ENCODE measurements around the gene VPREB3.
A peak's percentile ranks its signal among the peaks of the same experiment; 100 is the strongest.
"Not testable (repeated sequence)": the region's sequence is repeated elsewhere in the genome, so short reads cannot be mapped to it uniquely, and the experiment has no call there.

VPREB3 gene

GRCh38 chr22:23763954-23764353, 9.7 kb upstream of the VPREB3 start:
- DNase-seq = no peak

DNA sequence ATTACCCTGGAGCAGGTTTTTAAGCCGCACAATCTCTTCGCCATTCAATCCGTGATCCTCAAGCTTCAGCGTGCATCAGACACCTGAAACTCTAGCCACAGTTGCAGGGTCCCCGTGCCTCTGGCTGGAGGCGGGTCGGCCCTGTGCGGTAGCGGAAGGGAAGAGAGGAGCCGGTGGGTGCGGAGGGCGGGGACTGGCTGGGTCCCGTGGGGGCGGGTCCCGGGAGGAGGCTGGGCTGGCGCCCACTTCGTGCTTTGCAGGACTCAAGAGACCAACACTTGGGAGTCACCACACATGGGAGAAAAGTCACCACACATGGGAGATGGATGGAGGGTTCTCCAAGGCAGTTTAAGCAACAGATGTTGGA, 9.3 kb upstream of the VPREB3 start:
- DNase-seq = no peak

DNA sequence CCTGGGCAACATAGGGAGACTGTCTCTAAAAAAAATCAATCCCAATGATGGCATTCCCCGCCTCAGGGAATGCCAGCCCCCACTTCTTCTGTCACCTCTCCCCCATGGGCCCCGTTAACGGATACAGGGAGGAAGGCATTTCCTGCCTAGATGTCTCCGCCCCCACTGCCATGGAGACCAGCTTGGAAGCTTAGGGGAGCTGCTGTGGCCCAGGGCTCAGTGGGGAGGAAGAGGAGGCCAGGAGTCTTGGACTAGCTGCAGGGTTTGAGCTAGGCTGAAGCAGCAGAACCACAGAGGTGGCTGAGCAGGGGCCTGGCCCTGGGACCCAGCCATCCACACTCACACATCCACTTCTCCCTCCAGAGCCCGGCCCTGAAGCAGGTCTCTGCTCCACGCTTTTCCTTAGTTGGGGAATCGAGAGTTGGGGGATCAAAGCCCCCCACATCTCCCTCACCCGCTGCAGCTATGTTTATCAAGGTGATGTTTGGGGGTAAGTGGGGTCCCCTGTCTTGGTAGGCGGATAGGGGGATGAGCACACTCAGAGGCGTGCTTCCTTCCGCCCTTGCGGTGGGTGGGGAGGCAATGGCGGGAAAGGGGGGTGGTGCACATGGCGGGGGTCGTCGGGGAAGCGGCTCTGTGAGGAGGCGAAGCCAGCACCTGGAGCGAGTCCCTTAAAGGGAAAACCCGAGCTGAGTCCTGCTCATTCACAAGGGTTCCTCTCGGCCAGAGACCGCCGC, 8.8 kb upstream of the VPREB3 start, which contains the start of gene C22orf15:
C22orf15 (plus strand) TSS at position 149 of the 737 bp plus-strand sequence; CDS start at position 466, 317 bp downstream.
- peak; percentile 79 for DNase-seq

GRCh38 chr22:23760056-23760455, 5.8 kb upstream of the VPREB3 start:
- DNase-seq = no peak

DNA sequence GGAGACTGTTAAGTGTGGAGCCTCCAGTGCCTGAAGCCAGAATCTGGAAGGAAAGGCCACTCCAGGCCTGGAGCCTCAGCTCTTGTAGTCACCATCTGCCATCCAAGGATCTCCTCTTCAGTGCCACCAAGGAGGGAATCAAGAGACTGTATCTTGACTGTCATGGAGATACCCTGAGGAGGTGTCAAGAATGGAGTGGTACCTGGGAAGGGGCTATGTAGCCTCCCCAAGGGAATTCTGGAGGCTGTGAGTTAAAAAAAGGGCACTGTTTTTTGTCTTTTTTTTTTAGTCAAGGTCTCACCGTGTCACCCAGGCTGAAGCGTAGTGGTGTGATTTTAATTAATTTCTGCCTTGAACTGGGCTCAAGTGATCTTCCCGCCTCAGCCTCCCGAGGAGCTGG, 5.3 kb upstream of the VPREB3 start:
- DNase-seq = no peak

DNA sequence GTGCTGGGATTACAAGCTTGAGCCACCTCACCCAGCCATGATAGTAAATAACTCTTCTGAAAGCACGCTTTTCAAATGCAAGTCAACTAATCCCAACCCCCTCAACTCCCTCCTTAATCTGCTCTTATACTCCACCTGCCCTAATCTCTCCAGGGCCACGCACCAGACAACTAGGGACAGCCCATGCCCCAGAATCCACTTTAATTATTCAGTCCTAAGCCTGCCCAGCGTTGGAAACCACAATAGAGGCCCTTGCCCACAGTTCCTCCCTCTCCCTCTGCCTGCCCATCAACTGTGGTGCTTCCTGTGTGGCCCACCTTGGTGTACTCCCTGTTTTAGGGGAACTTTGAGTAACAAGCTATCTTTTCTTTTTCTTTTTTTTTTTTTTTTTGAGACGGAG, 2.7 kb upstream of the VPREB3 start:
- DNase-seq = no peak

- no peak for DNase-seq
Observed at GRCh38 chr22:23755711-23756110, 1.5 kb upstream of the VPREB3 start.

- no peak for DNase-seq
Observed at GRCh38 chr22:23754980-23755636, 883 bp upstream of the VPREB3 start.

DNA sequence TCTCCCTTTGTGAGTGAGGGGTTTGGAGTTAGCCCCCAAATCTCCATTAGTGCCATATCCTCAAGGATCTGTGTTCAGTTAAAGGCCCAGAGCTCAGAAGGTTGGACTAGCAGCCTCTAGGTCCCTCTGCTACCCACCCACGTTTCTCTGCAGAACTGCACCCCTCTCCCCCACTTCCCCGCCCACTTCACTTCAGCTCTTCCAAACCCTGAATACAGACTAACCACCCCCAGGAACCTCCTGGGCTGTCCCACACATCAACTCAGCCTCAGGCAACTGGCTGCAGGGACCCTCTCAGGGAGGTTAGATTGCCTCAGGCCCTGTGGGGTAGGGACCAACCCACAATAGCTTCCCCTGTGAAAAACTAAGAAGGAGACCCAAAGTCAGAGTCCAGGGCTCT, 840 bp downstream of the VPREB3 start:
- DNase-seq = no peak

DNA sequence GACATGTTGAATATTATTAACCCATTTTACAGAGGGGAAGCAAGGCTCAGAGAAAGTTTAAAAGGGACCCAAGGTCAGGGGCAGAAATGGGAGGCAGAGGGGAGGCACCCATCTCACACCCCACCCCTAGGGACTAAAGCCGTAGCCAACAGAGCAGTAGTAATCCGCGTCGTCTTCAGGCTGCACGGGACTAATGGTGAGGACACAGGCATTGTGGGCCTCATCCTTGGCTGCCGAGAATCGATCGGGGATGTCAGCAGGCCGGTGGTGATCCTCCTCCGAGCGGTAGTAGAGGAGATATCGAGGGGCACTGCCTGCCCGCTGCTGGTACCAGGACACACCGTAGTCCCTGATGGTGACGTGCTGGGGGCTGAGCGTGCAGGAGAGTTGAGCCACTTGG, 1.5 kb downstream of the VPREB3 start:
- DNase-seq = no peak

GRCh38 chr22:23752090-23752691, 2.0 kb downstream of the VPREB3 start:
- no peak for DNase-seq

- DNase-seq = no peak
Observed at GRCh38 chr22:23751441-23751996, 2.7 kb downstream of the VPREB3 start.

DNA sequence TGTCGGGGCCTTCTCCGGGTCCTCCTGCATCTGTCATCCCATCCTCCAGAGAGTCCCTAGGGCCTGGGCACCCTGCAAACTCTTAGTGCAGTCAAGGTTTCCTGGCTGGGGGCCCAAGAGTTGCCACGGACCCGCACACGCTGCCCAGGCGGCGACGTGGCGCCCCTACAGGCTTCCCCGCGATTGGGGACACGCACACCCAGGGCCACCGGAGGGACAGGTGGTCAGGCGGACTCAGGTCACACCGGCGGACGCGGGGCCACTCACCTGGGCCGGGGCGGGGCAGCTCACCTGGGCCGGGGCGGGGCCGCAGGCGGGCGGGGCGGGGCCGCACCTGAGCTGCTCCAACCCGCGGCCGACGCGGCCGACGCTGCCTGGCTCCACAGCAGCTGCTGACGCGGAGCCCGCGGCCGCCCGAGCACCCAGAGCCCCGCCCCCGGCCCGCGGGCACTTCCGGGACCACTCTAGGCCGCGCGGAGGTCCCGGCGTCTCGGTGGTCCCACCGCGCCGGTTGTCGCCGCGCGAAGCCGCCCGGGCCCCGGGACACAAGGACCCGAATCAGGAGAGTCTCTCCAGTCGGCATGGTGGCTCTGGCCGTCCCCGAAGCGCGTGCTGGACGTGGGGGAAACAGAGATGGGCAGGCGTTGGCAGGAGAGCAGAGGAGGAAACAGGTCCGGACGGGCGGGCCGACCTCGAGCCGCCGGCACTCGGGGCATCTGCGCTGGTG, 3.3 kb downstream of the VPREB3 start, which contains the start of gene ZNF70:
ZNF70 (minus strand) TSS at position 399 of the 727 bp plus-strand sequence. CDS start 5,972 bp downstream, outside the sequence.
- DNase-seq = peak; percentile 80

DNA sequence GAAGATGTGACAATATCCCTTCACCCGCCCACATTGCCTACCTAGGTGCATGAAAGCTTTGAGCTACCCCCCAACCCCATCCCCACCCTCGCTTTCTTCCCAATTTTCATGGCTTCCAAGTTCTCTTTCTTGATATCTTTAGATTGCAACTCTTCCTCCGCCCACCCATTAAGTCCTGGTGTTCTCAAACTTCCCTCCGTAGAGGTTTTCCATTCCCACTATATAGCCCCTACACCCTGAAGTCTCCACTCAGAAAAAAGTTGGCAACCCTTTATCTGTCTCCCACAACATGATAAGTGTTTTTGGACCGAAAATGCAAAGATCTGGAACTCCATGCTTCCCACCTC, 3.9 kb downstream of the VPREB3 start:
- DNase-seq = no peak

GRCh38 chr22:23749841-23750301, 4.4 kb downstream of the VPREB3 start:
- DNase-seq = no peak

GRCh38 chr22:23745791-23746190, 8.4 kb downstream of the VPREB3 start:
- no peak for DNase-seq

DNA sequence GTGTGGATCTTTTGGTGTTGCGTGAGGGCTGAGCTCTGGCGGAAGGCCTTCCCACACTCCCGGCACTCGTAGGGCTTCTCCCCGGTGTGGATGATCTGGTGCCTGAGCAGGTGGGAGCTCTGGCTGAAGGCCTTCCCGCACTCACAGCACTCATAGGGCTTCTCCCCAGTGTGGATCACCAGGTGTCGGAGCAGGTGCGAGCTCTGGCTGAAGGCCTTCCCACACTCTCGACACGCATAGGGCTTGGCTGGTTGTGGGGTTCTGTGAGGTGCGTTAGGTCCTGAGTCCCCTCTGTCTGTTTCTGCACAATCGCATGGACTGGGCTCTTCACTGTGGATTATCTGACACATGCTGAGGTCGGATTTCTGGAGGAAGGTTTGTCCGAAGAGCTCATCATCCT, 9.7 kb downstream of the VPREB3 start:
- no peak for DNase-seq

- DNase-seq = no peak
Observed at GRCh38 chr22:23744001-23744400, 10.2 kb downstream of the VPREB3 start.

DNA sequence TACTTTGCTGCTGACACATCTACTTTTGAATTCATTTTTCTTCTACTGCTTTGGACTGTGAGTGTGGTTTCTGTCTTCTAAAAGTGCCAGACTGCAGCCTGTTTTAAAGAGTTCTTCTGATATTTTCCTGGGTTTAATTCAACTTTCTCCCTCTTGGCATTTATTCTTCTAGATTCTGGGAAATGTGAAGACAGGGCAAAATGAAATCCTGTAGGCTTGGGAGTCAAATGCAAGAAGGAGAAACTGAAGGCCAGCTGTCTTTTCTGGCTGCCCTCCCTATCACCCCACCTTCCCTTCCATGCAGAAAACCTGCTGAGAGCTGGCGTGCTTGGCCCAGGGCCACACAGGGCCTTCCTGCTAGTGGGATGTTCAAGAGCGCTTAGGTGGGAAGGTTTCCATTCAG, 10.9 kb downstream of the VPREB3 start:
- no peak for DNase-seq

GRCh38 chr22:23742505-23743264, 11.5 kb downstream of the VPREB3 start:
- no peak for DNase-seq

- DNase-seq = no peak
Observed at GRCh38 chr22:23737696-23738095, 16.5 kb downstream of the VPREB3 start.

DNA sequence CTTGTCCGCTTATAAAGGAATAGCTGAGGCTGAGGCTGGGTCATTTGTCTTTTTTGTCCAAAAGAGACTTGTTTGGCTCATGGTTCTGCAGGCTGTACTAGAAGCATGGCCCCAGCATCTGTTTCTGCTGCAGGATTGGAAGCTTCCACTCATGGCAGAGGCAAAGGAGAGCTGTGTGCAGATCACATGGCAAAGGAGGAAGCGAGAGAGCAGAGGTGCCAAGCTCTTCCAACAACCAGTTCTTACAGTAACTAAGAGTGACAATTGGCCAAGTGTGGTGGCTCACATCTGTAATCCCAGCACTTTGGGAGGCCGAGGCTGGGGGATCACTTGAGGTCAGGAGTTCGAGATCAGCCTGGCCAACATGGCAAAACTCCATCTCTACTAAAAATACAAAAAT, 26.1 kb downstream of the VPREB3 start:
- DNase-seq = not testable (repeated sequence)
